Midbrain (tissue), 1 donor: ENCODE data around the gene COL25A1.
"Not testable (repeated sequence)": the region's sequence is repeated elsewhere in the genome, so short reads cannot be mapped to it uniquely, and the experiment has no call there.

Source experiments
- DNase-seq: peaks from one replicate; lab custom pipeline; 2025; lab: John Stamatoyannopoulos, UW

Gene COL25A1

GRCh38 chr4:108903464-108904221 lies 398.8 kb downstream of the COL25A1 start:
- no peak for DNase-seq

- no peak for DNase-seq
Measured at GRCh38 chr4:108902769-108903168, 399.7 kb downstream of the COL25A1 start.

- no peak for DNase-seq
Measured at GRCh38 chr4:108901291-108901690, 401.2 kb downstream of the COL25A1 start.

GRCh38 chr4:108900018-108900580 lies 402.4 kb downstream of the COL25A1 start:
- no peak for DNase-seq

- no peak for DNase-seq
Measured at GRCh38 chr4:108893468-108893867, 409.0 kb downstream of the COL25A1 start.

GRCh38 chr4:108891896-108892590 lies 410.4 kb downstream of the COL25A1 start:
- no peak for DNase-seq

- DNase-seq, result no peak
Measured at GRCh38 chr4:108890484-108890881, 412.0 kb downstream of the COL25A1 start.

GRCh38 chr4:108889696-108890483 lies 412.6 kb downstream of the COL25A1 start:
- no peak for DNase-seq

- DNase-seq, result no peak
Measured at GRCh38 chr4:108888769-108889168, 413.7 kb downstream of the COL25A1 start.

GRCh38 chr4:108887034-108887433 lies 415.4 kb downstream of the COL25A1 start:
- no peak for DNase-seq

- no peak for DNase-seq
Measured at GRCh38 chr4:108885211-108885610, 417.2 kb downstream of the COL25A1 start.

- no peak for DNase-seq
Measured at GRCh38 chr4:108884596-108884995, 417.9 kb downstream of the COL25A1 start.

- no peak for DNase-seq
Measured at GRCh38 chr4:108881986-108882385, 420.5 kb downstream of the COL25A1 start.

- no peak for DNase-seq
Measured at GRCh38 chr4:108881190-108881589, 421.3 kb downstream of the COL25A1 start.

GRCh38 chr4:108878806-108879205 lies 423.7 kb downstream of the COL25A1 start:
- no peak for DNase-seq

GRCh38 chr4:108877821-108878220 lies 424.6 kb downstream of the COL25A1 start:
- DNase-seq, result no peak

- no peak for DNase-seq
Measured at GRCh38 chr4:108874806-108875205, 427.7 kb downstream of the COL25A1 start.

GRCh38 chr4:108869970-108870369 lies 432.5 kb downstream of the COL25A1 start:
- DNase-seq, result not testable (repeated sequence)

GRCh38 chr4:108868606-108869227 lies 433.7 kb downstream of the COL25A1 start:
- no peak for DNase-seq

- no peak for DNase-seq
Measured at GRCh38 chr4:108867476-108867875, 435.0 kb downstream of the COL25A1 start.

GRCh38 chr4:108861334-108861733 lies 441.1 kb downstream of the COL25A1 start:
- no peak for DNase-seq

GRCh38 chr4:108854786-108855185 lies 447.7 kb downstream of the COL25A1 start:
- DNase-seq, result no peak
